Left cardiac atrium (tissue), 4 donors: ENCODE results near the gene LDHD. TPM values are rescaled to one million over a fixed set of nuclear protein-coding genes. Genes with fewer than 3 reads are reported as not detected.
A peak's percentile ranks its signal among the peaks of the same experiment; 100 is the strongest.

Experiments
- ATAC-seq, 2 donors: fragments of 200-7000 bp; cut with Tn5 transposase; one replicate each; pipeline ENCODE4 v1.9.1; 2020; ENCODE audit warnings: mild to moderate bottlenecking in 2 of 2, moderate library complexity in 2 of 2
- DNase-seq: peaks from one replicate; pipeline ENCODE4 v3.0.0-alpha.2; 2020
- intact Hi-C, 2 donors: fragments of 100-400 bp; cut with DNase I; formaldehyde crosslinking; loops; one replicate each; pipeline versions ENCODE4 v1.14.1 to v1.15.1; 2022 to 2023
- total RNA-seq, 2 donors: library from RNA; stranded (reverse); fragmentation: NEBNext Ultra II Directional; extraction: Animal tissue kit (Norgen Biotek cat#: 25700); gene quantifications; one replicate each; pipeline ENCODE4 v1.2.1, GENCODE V29; 2021
- donor health status: DM: no; HTN: yes; CAD: no.
- donor health status: DM: no; HTN: yes; CAD: no; lungs with severe emphysema.
- donor health status: DM: yes; HTN: yes; CAD: no.
- donor health status: Dilated cardiomyopathy.

LDHD gene
- total RNA-seq, 2 donors from 2014 or later, result 26.6 to 28.5 TPM

DNA sequence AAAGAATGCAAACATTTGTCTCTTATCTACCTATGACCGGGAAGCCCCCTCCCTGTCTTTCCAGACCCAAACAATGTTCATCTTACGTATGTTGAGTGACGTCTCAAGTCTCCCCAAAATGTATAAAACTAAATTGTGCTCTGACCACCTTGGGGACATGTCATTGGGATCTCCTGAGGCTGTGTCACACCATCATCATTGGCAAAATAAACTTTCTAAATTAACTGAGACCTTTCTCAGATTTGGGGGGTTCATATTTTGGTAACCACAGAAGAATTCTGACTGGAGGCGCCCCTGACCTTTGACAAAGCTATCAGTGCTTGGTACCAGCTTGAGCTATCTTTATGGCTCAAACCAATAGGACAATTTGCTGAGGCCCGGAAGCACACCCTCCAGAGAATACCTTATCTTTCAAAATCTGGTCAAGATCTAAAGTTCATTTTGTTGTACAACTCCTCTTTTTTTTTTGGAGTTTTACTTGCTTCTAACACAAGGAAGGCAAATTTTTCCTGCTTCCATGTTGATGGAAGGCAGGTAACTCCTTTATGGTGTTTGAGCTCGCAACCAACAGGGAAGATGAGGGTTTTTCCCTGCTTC is 2.5 kb upstream of the LDHD start:
- ATAC-seq (no peak), DNase-seq (no peak)
- intact Hi-C loops, result loop anchor here in 1 of 2 donors (10.0 kb wide), 2 partner anchors 244 to 304 kb away; no protein-coding TSS in a partner anchor

GRCh38 chr16:75116911-75117245 is 298 bp upstream of the LDHD start:
- intact Hi-C loops, result loop anchor here in 1 of 2 donors (10.0 kb wide), 2 partner anchors 242 to 302 kb away; no protein-coding TSS in a partner anchor
- no peak for ATAC-seq

DNA sequence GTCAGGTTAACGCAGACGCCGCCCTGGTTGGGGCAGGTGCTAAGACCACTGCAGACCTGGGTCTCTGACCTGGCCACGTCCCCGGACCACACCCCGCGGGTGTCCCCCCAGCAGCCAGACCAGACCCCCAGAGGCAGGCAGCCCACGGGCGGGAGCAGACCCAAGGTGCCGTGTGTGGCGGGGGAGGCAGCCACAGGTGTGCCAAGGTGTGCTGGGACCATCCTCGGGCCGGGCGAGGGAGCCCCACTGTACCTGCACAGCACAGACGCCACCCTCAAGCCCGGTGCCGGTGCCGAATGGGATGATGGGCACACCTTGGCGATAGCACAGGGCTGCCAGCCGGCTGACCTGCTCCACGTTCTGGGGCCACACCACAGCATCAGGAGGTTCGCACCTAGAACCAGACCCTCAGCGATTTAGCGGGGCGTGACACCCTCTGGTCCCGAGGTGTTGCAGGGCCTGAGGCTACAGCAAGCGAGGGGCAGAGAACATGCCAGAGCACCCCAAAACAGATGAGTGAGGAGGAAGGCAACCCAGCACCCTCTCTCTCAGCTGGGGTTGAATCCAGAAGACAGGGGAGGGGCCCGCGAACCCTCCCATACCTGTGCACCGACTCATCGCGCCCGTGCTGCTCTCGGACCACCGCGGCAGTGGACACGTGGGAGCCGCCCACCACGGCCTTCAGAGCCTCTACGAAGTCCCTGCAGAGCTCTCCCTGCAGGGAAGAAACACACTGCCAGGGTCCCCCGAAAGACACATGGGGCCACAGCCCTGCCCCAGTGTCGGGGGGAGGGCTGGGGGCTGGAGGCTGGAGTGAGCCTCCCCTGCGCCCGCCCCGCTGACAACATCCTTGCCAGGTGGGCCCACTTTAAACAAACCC is 1.4 kb downstream of the LDHD start:
- intact Hi-C loops, result loop anchor here in 1 of 2 donors (10.0 kb wide), 2 partner anchors 240 to 300 kb away; no protein-coding TSS in a partner anchor
- DNase-seq (no peak), ATAC-seq (no peak)

More at GRCh38 chr16:75116911-75117245, 298 bp upstream of the LDHD start:
- DNase-seq, result no peak

GRCh38 chr16:75114179-75114945 is 2.2 kb downstream of the LDHD start:
- ATAC-seq (no peak), DNase-seq (no peak)
- intact Hi-C loops, result loop anchor here in 1 of 2 donors (10.0 kb wide), 2 partner anchors 240 to 300 kb away; no protein-coding TSS in a partner anchor

GRCh38 chr16:75113541-75114121 is 2.9 kb downstream of the LDHD start:
- no peak for ATAC-seq
- intact Hi-C loops, result loop anchor here in 1 of 2 donors (10.0 kb wide), 2 partner anchors 239 to 299 kb away; no protein-coding TSS in a partner anchor
- no peak for DNase-seq

DNA sequence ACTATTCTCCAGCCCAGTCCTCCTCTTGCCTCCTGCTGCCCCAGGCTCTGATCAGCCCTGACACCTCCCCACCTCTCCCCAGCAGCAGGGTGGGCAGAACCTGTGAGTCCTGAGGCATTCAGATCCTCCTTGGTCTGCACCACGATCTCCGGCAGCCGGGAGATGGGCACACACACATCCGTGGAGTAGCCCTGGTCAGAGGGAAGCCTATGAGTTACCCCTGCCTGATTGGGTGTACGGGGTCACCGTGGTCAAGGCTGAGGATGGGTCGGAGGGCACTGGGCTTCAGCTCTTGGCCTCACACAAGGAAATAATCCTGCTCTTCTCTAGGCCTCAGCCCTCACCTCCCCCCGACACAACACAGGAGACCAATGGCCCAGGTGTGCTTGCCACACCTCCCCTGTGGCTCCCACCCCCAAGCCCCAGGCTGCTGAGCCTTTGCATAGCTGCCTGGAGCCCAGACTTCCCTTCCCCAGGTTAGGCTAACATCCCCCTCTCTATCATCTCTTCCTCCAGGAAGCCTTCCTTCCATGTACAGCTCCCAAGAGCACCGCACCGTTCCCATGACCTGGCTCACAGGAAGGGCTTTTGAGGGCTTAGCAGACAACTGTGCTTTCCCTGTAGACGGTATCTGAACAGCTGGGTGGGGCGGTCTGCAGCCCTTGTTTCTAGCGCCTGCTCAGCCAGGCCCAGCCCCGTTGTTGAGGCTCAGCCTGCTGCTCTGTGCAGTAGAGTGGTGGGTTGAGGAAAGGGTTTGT is 3.7 kb downstream of the LDHD start:
- DNase-seq (no peak), ATAC-seq (no peak)
- intact Hi-C loops, result loop anchor here in 1 of 2 donors (10.0 kb wide), 2 partner anchors 238 to 298 kb away; no protein-coding TSS in a partner anchor

DNA sequence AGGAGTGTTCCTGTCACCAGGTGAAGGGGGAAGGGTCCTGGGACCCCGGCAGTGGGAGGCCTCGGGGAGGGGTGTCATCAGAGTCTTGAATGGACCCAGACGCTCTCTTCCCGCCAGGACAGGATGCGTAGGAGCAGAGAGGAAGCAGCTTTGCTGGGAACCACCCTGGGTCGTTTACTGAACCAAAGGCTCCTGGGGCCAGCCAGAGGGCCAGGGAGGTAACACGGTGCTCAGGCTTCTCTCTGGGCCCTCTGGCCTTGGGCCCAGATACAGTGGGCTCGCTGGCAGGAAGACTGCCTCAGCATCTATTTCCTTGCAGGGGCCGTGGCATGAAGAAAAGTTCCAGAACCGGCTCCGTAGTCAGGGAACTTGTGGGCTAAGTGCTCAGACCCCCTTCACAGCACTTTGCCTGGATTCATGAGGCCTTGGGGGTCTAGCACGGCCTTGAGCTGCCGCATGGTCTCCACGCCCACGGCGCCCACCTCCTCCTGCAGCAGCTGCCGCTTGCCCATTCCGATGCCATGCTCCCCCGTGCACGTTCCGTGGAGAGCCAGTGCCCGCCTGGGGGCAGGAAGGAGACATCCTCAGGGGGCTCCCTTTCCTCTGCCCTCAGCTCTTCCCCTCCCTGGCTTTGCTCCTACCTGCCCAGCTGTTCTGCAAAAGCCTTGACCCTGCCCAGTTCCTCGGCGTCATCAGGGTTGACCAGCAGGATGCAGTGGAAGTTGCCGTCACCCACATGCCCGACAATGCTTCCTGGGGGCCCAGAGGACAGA is 4.4 kb downstream of the LDHD start:
- intact Hi-C loops, result loop anchor here (1.0 to 10.0 kb wide), 4 partner anchors 113 to 297 kb away; partner anchors contain the start of gene ZNRF1 (in 1 of the 2)
- DNase-seq (peak; percentile 59), ATAC-seq (no peak)

DNA sequence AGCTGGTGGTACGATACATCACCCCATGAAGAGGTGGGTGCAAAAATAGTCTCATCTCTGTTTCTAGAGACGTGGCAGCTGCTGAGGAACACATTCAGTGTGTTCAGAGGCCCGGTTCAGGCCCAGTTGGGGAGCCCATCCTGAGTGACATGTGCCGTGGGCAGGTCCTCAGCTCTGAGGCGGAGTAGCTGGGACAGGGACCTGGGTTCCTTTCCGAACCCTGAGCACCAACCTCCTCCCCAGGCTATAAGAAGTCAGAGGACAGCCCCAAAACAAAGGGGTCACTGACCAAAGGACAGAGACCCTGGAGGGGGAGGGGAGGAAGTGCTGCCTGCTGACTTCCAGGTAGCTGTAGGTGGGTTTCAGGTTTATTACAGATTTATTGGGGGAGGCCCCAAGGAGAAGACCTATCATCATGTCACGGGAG is 5.1 kb downstream of the LDHD start:
- peak in 1 of 2 donors; percentile 0 for ATAC-seq
- intact Hi-C loops, result loop anchor here (1.0 to 10.0 kb wide), 4 partner anchors 113 to 297 kb away; partner anchors contain the start of gene ZNRF1 (in 1 of the 2)
- no peak for DNase-seq

- intact Hi-C loops, result loop anchor here (1.0 to 10.0 kb wide), 4 partner anchors 112 to 296 kb away; partner anchors contain the start of gene ZNRF1 (in 1 of the 2)
- DNase-seq, result peak; percentile 89
- peak; percentile 59 to 72 for ATAC-seq
Measured at GRCh38 chr16:75110637-75111513, 5.7 kb downstream of the LDHD start.

- peak; percentile 40 to 50 for ATAC-seq
- peak; percentile 59 for DNase-seq
- intact Hi-C loops, result loop anchor here (2.0 to 10.0 kb wide), 3 partner anchors 111 to 295 kb away; partner anchors contain the start of gene ZNRF1 (in 1 of the 2)
Measured at GRCh38 chr16:75109732-75110243, 6.8 kb downstream of the LDHD start.

GRCh38 chr16:75108792-75109731 is 7.5 kb downstream of the LDHD start:
- peak; percentile 81 for DNase-seq
- intact Hi-C loops, result no loop called here
- ATAC-seq, result peak; percentile 43 to 47

- ATAC-seq (no peak), DNase-seq (no peak)
- intact Hi-C loops, result no loop called here
Measured at GRCh38 chr16:75107505-75107904, 9.1 kb downstream of the LDHD start.

DNA sequence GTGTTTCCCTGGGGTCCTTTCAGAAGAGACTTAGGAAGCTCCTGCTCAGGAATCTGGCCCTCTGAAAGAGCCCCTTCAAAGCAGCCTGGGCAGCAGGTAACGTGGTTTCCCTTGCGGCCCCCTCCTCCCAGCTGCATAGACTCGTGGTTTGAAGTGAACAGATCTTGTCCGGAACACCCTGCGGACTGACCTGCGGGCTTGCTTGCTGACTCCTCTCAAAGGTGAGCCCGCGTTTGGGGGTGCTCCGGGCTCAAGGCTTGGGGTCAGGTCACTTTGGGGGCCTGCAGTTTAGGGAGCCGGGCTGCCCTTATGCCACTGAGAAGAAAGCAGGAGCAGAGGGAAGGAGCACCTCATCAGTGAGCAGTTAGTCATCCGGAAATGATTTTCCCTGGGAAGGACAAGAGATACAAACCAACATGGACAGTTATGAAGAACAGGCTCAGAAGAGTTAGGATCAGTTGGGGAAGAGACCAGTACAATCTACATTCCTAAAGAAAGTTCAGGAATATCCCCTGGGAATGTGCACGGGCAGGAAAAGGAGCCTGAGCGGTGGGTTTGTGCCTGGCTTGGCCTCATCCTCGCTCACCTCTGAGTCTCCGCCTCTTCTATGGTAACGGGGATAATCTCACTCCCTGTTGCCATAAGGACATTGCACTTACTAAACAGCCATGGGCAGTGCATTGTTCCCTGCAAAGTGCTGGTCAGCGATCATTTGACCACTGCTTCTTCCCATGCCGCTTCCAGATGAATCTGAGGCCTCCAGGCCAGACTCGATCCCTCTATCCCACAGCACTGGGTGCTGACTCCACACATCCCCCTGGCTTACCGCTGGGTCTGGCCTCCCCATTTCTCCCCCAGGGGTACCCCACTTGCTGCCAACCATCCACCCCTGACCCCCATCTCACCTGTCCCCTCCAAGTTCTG is 10.0 kb downstream of the LDHD start:
- intact Hi-C loops, result no loop called here
- ATAC-seq, result no peak

More for the DNA sequence above, 10.0 kb downstream of the LDHD start:
- no peak for DNase-seq
